Activated gamma-delta T cell treated with anti-CD3 and anti-CD28 coated beads, Interleukin-2, amount 50 U/mL, for 16 hours (primary cell): ENCODE data around the gene AP2A1.

Experiments used
- DNase-seq: peaks from one replicate; pipeline ENCODE4 v3.0.0-alpha.2; 2020; ENCODE audit warnings: low read depth

AP2A1 gene

DNA sequence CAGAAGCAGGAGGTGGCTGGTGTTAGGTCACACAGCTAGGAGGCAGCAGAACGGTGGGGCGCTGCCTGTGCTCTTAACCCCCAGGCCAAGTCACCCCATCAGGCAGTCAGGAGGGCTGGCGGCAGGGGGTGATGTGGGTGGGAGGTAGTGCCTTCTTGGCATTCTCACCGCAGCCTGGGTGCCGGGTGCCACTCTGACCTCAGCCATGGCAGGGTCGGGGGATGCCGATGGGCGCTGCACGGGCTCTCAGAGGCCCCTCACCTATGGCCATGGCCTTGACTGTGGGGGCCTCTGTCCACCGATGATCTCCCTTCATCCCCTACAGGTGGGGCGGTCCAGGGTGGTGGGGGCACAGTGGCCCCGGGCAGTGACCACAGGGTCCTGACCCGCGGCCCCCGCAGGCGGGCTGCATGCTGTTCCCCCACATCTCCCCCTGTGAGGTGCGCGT, 89.8 kb downstream of the AP2A1 start:
- DNase-seq: no peak
